Retina (tissue), 1 donor: ENCODE data around the gene TBC1D10A.
A peak's percentile ranks its signal among the peaks of the same experiment; 100 is the strongest.

Experiments used
- DNase-seq: peaks from one replicate; pipeline ENCODE4 v3.0.0-alpha.2; 2016

Gene TBC1D10A, protein sequence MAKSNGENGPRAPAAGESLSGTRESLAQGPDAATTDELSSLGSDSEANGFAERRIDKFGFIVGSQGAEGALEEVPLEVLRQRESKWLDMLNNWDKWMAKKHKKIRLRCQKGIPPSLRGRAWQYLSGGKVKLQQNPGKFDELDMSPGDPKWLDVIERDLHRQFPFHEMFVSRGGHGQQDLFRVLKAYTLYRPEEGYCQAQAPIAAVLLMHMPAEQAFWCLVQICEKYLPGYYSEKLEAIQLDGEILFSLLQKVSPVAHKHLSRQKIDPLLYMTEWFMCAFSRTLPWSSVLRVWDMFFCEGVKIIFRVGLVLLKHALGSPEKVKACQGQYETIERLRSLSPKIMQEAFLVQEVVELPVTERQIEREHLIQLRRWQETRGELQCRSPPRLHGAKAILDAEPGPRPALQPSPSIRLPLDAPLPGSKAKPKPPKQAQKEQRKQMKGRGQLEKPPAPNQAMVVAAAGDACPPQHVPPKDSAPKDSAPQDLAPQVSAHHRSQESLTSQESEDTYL

GRCh38 chr22:30326706-30327362 lies at the start of gene TBC1D10A:
TSS of gene TBC1D10A (minus strand) at chr22:30326941. CDS start at chr22:30326881, 60 bp downstream.
- DNase-seq: peak; percentile 88

DNA sequence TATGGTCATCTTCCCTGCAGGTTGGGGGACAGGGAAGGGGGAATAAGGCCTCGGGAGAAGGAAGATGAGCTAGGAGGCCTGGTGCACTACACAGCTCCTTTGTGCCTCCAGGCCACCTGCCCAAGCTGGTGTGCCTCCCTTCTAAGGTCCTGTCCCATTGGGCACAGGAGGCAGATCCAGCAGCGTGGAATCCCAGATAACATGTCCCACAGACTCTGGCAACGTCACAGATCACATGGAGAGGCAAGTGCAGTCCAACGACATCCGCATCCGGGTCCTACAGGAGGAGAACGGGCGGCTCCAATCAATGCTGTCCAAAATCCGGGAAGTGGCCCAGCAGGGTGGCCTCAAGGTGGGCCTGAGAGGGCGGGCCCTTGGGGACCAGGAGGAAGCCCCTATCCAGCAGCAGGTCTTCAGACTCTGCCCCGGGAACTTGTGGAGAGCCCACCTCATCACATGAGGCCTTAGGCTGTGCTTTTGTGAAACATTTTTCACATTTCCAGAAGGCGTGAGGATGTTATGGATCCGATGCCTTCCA lies 48.6 kb upstream of the TBC1D10A start:
- DNase-seq: no peak

- peak; percentile 65 for DNase-seq
Observed at GRCh38 chr22:30373331-30374325, 46.9 kb upstream of the TBC1D10A start.

DNA sequence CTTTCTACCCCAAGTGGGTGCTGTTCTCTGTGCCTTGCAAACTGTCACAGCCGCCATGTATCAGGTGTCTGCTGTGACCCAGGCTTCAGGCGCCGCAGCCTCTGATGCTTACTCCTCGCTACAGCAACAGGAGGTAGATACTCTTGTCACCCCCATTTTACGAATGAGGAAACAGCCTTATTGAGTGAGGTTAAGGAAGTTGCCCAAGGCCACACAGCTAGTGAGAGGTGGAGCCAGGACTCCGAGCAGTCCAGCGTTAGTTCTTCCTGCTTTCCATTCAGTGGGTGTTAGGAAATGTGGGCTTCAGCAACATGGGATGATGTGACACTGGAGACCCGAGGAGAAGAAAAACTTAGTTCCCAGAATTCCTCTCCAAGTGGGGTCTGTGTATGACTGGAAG lies 46.2 kb upstream of the TBC1D10A start:
- DNase-seq: no peak

DNA sequence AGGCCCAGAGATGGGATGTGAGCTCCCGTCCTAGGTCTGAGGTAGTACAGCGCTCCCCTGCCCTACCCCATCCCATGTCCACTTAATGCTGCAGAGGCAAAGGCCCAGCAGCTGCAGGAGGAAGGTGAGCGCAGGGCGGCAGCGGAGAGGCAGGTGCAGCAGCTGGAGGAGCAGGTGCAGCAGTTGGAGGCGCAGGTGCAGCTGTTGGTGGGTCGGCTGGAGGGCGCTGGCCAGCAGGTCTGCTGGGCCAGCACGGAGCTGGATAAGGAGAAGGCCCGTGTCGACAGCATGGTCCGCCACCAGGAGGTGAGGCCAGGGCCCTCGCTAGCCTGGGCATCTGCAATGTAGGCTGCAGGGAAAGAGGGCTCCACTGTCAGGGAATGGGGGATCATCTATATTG lies 45.2 kb upstream of the TBC1D10A start:
- DNase-seq: no peak

- no peak for DNase-seq
Observed at GRCh38 chr22:30371321-30371720, 44.6 kb upstream of the TBC1D10A start.

DNA sequence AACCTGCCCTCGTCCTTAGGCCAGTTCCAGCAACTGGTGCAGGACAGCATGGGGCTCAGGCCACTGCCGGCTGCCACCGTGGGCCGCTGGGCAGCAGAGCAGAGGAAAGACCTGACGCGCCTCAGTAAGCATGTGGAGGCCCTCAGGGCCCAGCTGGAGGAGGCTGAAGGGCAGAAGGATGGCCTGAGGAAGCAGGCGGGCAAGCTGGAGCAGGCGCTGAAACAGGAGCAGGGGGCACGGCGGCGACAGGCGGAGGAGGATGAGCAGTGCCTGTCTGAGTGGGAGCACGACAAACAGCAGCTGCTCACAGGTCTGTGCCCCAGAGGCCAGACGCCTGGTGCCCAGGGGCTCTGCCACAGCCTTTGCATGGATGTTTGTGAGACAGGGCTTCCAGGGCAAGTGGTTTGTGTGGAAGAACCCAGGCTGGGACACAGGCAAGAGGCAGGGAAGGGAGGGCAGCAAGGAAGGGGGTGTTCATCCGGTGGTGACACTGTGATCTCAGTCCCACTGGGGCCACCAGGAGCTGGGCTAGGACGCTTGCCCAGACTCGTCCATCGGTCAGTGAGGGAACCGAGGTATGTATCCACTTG lies 44.0 kb upstream of the TBC1D10A start:
- DNase-seq: peak; percentile 65

DNA sequence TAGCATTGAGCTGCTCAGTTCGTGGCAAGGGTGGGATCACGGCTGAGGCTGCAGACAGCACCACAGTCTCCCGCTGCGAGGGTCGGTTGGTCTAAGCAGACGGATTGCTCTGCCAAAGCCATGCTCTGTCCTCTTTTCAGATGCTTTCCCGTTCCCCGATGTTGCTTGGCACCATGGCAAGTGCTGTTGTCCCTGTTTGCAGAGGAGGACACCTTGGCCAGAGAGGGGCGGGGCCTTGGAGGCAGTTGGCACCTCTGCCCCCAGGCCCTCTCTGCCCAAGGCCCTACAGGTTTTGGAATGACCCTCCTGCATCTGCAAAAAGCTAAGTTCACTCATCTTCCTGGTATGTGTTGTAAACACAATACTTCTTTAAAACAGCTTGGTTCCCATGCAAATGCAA lies 41.7 kb upstream of the TBC1D10A start:
- no peak for DNase-seq

- no peak for DNase-seq
Observed at GRCh38 chr22:30365891-30366290, 39.1 kb upstream of the TBC1D10A start.

DNA sequence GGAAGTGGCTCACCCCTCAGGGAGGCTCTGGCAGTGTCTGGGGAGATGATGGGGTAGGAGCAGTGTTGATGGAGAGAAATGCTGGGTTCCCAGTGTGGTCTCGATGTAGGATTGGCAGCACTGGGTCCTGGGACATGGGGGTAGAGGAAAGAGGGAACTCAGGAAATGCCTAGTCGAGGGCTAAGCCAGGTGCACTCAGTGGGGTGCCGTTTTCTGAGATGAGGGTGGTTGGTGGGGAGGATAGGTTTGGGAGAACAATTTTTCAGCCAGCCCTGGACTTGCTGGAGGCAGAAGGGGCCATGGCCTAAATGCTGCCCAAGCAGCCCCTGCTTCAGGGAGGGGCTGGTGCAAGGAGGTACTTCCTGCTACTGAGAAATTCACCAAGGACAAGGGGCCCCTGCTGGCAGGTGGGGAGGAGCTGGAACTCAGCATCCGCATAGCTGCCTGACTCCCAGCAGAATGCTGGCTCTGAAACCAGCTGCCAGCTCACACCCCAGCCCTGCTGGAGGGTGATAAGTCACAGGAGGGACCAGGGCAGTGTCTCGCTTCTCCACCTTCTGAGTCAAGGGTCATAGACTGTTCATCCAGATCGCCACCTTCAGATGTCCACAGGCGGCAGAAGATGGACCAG lies 36.0 kb upstream of the TBC1D10A start:
- DNase-seq: no peak

DNA sequence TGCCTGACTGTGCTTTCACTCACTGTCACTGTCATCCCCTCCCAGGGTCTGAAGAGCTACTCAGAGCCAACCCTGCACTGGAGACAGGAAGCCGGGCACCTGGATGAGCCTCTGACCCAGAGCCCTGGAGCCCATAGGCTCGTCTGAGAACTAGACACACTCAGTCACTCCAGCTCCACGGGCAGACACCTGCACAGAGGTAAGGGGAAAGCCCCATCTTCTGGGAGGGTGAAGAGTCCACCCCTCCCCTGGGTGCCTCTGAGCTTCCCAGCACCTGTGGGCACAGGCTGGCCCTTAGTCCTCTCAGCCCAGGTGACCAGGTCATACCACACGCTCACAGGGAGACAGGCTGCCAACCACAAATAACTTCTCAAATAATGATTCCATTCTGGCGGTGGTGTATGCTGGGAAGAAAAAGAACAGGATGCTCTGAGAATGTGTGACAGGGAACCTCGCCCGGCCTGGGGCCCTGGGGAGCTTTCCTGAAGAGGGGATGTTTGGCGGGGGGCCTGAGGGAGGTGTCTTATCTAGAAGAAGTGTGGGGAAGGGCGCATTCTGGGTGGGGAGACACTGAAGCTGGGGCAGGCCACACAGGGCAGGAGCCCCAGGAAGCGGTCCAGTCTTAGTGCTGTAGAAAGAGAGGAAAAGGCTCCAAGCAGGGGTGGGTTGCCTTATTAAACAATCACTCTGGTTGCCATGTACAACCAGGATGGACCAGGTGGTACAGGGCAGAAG lies 35.3 kb upstream of the TBC1D10A start:
- DNase-seq: no peak

DNA sequence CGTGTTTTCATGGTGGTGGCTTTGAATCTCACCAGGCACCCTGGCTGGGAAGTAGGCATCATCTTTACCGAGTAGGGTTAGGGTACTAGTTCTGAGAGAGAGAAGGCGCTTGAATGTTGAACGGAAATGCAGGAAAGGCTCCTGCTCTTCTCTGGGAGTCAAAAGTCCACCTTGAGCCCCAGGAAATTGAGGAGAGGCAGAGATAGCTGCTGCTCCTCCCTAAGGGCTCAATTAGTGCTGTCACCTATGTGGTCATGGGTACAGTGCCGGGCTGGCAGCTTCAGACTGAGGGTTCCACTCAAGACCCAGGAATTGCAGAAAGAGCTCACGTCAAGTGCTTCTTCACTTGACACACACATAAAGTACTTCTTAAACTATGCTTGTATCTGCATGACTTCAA lies 31.8 kb upstream of the TBC1D10A start:
- no peak for DNase-seq

DNA sequence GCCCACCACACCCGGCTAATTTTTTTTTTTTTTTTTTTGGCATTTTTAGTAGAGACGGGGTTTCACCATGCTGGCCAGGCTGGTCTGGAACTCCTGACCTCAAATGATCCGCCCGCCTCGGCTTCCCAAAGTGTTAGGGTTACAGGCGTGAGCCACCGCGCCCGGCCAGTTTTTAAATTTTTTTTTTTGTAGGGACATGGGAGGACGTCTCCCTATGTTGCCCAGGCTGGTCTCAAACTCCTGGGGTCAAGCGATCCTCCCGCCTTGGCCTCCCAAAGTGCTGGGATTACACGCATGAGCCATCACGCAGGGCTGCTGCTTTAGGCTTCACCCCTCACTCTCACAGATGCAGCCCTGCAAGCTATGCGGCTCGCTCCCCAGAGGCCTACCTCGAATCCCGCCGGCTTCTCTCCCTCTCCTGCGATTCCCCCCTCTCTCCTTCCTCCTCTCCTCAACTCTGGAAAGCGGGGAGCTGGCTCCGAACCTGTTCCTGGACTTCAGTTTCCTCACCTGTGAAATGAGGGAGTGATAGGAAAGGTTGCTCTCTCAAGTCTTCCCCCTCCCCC lies 31.0 kb upstream of the TBC1D10A start:
- DNase-seq: no peak

DNA sequence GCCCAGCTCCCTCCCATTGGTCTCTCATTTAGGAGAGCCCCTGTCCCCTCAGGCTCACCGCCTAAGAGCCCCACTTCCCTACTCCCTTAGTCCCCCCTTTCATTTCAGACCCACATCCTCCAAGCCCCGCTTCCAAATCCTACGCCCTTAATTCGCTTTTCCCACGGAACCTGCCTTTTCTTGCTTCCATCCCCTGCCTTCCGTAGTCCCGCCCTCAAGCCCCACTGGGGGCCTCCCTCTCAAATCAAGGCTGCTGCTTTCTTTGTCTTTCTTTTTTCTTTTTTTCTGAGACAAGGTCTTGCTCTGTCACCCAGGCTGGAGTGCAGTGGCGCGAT lies 30.5 kb upstream of the TBC1D10A start:
- no peak for DNase-seq

DNA sequence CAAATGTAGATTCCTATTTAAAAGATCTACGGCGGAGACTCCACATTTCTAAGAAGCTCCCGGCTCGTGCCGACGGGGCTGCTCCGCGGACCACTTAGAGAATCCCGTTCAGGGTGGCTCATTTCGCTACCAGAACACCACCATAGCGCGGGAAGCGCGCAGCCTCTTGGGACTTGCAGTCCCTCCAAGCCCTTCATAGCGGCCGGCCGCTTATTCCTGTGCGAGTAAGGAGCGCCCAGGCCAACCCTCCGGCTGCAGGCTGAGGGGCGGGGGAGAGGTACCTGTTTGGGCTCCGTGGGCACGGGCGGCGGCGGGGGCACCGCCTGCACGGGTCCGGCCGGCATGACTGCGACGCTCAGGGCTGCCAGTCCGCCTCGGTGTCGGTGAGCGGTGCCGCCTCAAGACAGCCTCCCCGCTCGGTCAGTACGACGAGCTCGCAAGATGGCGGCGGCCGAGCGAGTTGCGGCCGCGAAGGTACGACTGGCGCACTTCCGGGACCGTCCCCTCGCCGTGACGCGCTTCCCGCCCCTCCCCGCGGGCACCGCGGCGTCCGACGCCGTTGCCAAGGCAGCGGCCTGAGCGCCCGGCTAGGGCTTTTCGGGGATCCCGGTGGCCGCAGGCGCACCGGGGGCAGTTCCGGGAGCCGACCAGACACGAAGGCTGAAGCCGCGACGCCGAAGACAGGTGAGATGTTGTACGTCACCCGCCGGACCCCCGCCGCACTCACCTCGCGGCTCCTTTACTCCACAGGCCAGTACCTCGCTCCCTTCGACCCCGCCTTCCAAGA lies 29.9 kb upstream of the TBC1D10A start, which contains the start of the genes CCDC157 and SF3A1:
CCDC157 (plus strand) TSS at position 559 of the 787 bp plus-strand sequence. CDS start 8,994 bp downstream, outside the sequence.
SF3A1 (minus strand) TSS at position 446 of the 787 bp plus-strand sequence; CDS start at position 344, 102 bp downstream.
- DNase-seq: peak; percentile 99

DNA sequence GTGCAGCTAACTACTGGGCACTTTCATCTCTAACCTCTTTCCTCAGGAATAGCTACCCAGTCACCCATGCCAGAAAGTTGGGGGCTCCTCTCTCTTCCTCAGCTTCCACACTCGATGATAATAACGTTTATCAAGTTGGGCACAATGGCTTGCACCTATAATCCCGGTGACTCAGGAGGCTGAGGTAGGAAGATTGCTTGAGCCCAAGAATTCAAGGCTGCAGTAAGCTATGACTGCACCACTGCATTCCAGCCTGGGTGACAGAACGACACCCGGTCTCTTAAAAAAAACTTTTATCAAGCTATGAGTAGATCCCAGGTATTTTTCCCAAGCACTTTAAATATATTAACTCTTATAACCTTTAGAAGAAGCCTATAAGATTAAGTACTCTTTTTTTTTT lies 27.9 kb upstream of the TBC1D10A start:
- no peak for DNase-seq

- DNase-seq: no peak
Observed at GRCh38 chr22:30351226-30351625, 24.5 kb upstream of the TBC1D10A start.

DNA sequence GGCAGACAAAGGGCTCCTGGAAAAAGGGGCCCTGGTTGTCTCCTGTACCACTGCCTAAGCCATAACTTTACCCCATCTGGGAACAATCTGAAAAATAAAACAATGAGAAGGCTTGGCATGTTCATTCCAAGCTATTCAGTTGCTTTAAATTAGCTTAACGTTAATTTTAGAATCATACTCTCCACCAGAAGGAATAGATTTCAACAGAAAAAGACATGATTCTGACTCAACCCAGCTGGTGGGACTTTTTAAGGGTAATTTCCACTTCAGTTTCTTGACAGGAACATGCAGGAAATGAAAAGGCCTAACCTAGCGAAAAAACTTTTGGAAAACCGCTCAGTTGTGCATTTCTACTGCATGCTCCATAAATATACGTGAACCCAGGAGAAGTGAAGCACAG lies 22.1 kb upstream of the TBC1D10A start:
- DNase-seq: no peak

GRCh38 chr22:30348404-30348803 lies 21.7 kb upstream of the TBC1D10A start:
- DNase-seq: no peak
